Fibroblast of upper back skin (primary cell): ENCODE measurements around the gene EFNA5.
"Not testable (repeated sequence)": the region's sequence is repeated elsewhere in the genome, so short reads cannot be mapped to it uniquely, and the experiment has no call there.

Experiments
- DNase-seq: peaks from one replicate; pipeline ENCODE4 v3.0.0-alpha.2; 2013

Gene EFNA5

DNA sequence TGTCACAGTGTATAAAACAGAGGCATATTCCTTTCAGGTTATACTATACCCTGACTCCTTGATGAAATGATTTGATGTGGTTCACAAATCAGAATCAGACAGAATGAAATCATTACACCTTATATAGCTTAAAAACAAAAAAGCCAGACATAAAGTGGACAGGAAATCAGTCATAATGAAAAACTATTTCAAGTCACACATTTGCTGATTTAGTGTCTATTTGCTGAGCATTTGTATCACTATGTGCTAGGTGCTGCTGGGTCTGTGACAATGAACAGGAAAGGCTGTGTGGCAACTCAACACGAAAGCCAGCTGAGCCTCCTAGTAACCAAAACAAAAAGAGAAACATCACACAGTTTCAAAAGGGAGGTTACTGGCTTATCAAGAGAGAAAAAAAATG lies 194.0 kb downstream of the EFNA5 start:
- DNase-seq: no peak

DNA sequence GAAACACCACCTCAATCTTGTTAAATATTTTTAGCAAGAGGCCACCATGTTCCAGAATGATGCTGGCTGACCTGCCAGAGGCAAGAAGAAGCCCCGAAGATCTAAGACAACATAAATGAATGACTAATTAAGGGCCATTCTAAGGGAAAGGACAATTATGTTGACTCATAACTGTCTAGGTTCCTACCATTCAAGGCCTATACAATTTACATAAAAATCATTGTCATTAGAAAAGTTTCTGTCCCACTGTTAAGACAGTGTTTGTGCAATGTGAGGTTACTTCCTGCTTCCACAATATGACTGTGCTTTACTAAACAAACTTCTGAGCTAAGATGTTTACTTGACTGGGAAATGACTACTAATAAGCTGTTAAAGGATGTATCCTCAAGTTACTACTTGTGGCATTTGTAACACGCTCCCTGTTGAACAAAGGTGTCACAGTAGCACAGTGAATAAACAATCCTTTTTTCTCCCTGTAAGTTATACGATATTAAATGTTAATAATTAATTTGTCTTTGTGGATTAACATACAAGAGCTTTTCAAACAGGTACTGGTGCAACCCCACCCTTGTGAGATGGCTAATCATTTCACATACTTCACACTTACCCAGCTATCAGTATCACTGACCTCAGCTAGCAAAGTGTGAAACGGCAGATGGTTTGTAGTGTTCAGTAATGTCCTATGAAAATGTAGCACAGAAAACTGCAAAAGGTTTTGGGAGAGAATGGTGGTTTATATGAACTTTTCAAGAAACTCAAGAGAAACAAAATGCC lies 195.8 kb downstream of the EFNA5 start:
- no peak for DNase-seq

DNA sequence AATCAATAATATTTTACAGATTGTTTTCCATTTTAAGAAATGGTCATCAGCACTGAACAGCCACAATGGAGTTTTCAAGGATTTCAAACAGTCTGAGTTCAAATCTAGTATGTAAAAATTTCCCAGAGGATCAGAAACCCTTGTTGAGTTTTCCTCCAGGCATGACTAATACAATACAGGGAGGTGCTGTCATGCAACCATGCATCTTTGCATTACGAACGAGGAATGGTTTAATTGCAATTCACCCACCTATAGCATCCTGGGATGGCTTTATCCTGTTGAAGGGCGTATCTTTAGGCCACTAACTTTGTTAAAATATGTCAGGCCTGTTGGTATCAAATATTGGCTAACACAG lies 196.4 kb downstream of the EFNA5 start:
- no peak for DNase-seq

DNA sequence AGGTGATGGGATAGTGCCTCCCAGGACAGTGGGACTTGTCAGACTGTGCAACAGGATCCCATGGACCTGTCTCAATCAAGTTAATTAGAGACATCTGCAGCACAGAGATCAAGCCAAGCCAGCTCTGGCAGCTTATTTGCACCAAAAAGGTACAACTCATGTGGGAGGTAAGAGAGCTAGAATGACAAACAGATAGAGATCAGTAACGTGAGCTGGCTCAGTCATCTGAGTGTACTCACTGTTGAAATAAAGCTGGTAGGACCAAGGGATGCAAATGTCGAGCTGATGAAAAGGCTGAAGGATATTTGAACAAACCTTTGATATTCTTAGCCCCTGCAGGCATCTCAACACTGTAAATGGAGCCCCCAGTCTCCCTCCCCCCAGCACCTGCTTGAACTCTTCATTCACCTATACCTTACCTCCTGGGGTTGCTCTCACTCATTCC lies 198.1 kb downstream of the EFNA5 start:
- DNase-seq: no peak

DNA sequence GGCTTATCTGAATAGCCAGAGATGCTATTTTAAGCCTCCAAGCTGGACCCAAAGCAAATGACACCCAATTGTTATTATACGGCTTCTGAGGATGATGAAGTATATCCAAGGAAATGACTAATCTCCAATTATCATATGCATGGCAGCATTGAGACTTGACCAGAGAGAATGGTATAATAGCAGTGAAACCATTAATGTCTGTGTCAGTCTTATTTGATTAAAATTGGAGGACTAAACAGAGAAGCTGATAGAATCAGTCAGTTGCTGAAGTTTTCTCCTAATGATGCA lies 200.5 kb downstream of the EFNA5 start:
- DNase-seq: peak; percentile 10

DNA sequence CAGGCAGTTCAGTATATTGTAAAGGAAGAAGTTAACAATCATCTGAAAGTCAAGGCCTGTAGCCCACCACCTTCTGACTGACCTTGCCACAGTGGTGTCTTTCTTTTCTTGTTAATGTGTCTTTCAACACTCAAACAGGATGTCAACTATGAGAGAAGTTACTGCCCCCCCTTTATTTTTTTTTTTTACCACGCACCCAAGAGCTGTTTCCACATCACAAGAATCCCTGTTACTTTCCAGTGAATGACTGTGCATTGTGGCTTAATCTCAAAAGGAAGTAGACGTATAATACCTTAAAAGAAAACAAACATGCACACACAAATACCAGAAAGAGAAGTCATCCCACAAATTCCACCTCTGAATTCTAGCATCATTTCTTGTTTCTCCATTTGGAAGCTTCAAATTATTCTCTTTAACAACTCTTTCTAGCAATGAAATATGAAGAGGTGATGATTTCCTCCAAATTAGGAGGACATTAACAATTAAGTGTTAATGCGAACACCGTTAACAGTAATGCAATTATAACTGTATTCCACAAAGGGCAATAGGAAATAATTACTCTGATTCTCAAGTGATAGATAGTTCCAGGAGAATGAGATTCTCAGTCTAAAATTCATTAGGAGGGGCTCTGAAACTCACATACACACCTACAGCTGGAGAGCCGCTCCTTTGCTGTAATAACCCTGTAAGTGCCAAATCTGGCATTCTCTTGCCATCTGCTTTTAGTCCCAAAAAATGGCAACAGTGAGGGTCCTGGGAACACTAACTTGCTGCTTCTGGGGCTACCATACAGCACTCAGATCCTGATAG lies 201.0 kb downstream of the EFNA5 start:
- peak; percentile 86 for DNase-seq

DNA sequence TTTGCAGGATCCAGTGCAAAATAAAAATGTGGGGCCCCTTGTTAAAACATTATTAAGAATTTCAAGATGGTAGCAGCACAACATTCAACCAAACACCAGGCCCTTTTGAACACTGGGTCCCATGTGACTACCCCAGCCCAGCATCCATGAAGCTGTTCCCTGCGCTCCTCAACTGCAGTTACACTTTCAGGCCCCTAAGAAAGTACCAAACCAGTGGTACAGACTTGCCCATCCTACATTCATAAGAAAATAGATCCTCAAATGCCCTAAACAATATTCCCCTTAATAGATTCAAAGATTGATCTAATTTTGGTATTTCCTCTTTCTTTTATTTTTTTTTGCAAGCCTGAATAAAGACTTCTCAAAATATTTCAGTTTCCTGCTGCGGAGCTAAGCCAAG lies 201.7 kb downstream of the EFNA5 start:
- DNase-seq: no peak

DNA sequence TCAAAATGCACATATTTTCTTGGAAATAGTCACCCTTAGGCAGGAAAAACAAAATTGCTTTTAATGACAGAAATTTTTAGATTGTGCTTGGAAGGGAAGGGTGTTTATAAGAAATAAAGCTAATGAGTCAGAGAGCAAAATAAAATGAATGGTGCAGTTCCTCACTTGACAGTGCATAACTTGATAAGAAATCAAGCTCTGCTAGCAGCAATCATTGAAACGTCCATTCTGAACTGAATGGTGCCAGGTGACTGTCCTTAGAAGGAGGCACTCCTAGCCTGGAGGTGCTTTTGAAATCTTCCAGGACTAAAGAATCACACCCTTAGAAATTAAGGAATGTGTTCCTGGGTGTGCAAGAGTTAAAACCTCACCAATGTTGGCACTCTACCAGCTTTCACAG lies 202.5 kb downstream of the EFNA5 start:
- no peak for DNase-seq

DNA sequence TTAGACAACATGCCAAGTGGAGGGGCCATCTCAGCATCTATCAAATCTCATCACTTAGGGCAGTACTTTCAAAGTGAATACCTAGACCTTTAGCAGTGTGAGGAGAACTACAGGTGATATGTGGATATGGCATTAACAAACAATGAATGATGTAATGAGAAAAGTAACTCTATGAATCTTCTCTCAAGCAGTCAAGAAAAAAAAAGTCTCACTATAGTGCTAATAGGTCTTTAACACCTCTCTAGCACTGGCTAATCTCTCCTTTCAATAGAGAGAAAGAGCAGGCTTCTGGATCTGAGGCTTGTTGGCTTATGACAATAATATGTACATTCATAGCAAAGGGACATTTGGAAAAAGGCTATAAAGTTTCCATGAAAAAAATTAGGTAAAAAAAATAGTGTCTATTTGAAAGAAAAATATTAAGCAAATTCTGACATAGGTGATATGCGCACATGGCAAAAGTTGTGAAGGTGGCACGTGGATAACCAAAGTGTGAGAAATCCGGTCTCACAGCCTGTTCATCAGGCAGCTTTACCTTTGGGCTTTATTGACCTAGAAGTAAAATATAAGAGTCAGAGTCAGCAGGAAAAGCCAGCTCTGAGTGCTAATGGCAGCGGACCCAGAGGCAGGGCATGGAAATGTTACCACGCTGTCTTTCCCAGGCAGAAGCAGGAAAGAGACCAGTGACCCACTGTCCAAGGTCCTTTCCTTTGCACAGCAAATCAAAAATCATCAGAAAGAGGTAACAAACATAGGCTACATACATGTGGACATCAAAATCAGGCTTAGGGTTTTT lies 203.4 kb downstream of the EFNA5 start:
- no peak for DNase-seq

DNA sequence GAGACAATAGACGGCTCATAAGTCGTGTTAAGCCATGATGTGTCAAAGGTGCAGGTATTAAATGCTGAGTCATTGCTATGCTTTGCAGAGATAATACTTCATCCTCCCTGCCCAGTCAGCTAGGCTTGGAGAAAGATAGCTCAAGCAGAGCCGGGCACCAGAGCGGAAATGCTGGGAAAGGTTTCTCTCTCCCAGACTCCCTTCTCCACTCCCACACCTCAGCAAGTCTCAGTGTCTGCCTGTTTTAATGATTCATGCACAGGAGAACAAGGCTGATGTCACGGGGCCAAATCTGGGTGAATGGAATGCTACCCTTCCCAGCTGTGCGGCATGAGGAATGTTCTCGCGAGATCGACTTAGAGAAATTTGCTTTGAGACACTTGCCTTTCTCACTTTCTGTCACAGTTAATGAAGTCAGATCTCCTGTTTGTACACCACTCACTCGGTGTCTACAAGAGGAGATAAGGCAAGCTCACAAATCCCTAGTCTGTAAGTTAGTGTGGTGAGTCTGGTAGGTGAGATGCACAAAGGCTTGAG lies 204.4 kb downstream of the EFNA5 start:
- DNase-seq: peak; percentile 80

DNA sequence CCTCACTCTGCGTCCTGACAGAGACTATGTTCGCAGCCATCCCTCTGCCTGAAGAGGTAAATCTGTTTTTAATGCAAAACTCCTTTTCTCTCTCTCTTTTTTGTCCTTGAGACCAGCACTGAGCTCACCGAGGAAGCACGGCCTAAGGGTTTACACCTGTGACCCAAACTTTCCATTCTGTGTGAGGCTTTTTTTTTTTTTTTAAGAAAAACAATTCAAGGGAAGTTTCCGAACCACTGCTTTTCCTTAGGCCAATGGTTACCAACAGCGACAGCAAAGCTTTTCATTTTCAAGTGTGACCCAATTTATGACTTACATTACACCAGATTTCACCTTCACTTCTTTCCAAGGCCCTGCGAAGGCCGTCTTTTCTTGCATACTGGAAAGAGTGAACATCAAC lies 205.9 kb downstream of the EFNA5 start:
- DNase-seq: no peak

DNA sequence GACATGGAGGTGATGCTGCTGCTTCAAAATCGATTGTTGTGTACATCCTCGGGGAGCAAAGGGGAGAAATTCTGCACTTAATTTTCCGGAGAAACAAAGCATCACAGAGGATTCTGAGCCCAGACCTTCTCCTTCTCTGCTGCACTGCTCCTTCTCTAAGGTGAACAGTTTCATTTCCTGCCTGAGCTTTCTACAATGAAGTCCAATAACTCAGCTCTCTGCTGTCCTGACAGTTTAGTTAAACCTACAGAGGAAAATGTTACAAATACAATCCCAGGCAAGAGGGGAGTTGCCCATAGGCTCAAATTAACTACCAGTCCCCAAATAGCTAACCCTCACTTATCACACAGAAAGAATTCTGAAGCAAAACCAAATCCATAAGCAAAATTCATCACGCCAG lies 206.3 kb downstream of the EFNA5 start:
- DNase-seq: no peak

DNA sequence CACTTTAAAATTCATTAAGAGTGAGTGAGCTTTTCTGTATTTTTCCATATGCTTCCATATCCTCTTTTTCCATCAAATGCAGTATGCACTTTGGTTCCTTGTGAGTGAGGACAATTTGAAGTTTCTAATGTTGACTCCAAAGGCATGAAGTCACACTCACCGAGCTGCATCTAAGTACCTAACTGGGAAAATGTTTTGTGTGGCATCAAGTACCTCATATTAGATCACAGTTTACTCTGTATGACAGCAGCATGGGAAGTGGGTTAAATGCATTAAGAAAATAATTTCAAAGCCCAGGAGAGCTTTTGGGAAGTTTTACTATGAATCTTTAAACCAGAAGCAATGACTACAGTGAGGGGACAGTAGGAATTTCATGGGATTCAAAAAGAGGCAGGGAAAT lies 207.0 kb downstream of the EFNA5 start:
- no peak for DNase-seq

DNA sequence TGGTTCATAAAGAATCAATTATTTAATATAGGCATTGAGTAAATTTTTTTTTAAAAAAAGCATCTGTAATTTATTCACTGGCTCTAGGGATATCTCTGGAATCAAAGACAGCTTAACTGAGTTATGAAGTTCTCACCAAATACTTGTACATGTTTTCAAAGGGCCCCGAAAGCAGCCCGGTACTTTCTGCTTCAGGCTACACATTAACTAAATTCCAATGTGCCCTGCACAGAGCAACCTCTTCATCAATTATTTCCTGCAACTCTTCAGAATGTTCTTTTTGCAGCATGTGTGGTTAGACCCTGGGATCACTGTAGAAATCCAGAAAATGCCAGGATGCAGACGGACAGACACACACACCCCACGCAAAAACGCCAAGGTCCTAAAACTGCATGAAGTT lies 209.0 kb downstream of the EFNA5 start:
- no peak for DNase-seq

DNA sequence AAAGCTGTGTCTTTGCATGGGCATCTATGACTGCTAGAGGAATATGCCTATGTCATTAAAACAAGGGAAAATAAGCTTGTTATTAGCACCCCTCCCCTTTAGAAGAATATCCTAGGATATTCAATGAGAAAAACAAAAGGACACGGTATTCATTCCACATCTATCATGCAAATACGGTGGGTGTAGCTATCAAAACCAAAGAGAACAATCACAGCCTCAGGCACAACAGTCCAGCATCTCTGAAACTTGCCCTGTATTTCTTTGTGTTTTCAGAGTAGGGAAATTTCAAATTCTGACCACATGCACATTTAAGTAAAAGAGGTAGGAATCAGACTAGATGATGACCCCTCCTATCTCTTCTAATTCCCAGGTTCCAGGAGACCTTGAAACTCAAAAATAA lies 209.9 kb downstream of the EFNA5 start:
- no peak for DNase-seq

DNA sequence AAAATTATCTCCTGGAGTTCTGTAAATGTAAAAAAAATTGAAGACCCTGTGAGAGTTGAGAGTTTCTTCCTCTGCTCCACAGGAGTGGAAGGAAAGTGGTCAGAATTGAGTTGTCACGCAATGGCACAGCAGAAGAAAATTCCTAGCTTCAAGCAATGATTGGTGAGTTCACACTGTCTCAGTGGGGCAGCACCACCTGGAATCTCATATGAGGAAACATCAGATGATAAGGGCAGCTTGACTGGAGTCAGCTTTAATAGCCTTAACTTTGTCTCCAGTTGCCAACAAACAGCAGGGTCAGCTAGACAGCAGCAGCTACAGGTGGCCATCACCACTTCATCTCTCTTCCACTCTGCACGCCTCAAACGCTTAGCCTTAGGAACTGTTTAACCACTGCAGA lies 211.1 kb downstream of the EFNA5 start:
- DNase-seq: no peak

DNA sequence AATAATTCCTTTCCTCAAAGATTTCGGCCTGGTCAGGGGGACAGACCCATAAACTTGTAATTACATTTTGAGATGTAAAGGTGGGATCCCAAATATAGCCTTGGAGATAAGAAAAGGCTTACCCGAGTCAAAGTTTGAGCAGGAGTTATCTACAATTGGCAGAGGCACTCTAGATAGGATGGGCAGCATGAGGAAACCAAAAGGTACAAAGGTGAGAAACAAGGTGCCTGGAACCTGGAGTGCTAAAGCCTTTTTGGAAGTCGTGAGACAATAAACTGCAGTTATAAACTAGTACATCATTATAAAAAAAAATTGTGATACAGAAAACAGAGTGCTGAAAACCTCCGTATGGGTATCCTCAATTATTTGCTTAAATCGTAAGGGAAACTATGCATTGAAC lies 212.4 kb downstream of the EFNA5 start:
- DNase-seq: no peak

DNA sequence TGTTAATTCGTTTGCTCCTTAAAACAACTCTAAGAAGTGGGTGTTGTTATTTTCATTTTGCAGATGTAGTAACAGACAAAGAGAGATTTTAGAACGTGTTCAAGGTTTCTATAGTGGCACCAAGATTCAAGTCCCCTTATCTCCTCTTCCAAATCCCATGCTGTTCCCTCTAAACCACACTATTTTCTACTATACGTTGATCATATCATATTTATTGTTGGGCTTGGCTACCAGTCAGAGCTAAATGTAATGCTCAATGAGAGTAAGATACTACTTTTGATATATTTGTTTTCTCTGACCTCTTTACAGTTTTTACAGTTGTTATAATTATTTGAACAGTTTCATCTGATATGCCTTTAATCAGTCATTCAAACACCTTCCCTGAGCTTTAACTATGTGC lies 212.9 kb downstream of the EFNA5 start:
- DNase-seq: no peak

DNA sequence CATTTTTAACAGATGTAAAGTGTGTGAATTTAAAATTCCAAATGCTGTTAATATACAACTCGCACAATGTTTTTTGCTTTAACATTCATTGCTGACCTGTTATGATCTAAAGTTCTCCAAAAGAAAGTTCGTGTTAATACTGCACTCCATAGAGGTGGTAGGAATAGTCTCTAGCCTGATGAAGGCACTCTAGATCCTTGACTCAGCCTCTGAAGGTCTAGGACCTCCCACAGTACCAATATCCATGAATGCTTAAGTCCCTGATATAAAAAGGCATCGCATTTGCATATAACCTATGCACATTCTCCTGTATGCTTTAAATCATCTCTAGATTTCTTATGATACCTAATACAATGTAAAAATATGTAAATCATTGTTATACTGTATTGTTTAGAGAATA lies 213.6 kb downstream of the EFNA5 start:
- DNase-seq: no peak

DNA sequence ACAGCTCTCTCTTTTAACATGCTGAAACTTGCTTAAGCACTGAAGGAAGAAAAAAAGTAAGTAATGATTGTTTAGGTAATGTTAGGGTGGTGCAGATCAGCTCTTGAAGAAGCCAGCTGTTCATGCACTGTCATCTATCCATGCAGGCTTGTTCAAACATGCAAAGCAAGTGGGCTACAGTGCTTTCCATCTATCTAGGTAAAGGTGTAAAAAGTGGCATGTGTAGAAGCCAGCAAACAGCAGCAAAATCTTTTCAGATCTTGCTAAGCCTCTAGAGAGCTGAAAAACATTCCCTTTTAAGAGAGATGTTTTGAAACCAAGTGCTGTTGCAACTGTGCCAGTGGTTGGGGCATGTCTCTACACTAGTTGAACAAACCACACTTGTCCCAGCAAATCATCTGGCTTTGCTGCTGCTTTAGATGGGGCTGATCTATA lies 214.4 kb downstream of the EFNA5 start:
- no peak for DNase-seq

DNA sequence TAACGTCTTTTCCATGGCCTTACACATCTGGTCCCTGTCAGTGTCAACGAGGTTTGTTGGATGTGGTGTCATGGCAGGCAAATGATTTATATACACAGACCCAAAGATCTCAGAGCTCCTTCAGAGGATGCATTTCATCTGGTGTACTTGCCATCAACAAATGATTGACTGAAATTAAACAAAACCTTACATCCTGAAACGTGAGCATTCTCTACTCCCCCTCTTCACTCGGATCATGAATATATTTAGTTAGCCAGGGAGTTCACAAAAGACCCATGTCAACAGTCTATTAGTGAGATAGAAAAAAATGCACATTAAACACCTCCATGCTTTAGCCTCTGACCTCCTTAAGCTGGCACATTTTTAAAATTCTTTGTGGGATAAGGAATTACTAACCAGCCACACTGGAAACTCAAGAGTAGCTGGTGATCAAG lies 215.6 kb downstream of the EFNA5 start:
- DNase-seq: peak; percentile 61

DNA sequence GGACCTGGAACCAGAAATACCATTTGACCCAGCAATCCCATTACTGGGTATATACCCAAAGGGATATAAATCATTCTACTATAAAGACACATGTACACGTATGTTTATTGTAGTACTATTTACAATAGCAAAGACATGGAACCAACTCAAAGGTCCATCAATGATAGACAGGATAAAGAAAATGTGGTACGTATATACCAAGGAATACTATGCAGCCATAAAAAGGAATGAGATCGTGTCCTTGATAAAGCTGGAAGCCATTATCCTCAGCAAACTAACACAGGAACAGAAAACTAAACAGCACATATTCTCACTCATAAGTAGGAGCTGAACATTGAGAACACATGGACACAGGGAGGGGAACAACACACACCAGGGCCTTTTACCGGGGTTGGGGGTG lies 218.9 kb downstream of the EFNA5 start:
- not testable (repeated sequence) for DNase-seq

DNA sequence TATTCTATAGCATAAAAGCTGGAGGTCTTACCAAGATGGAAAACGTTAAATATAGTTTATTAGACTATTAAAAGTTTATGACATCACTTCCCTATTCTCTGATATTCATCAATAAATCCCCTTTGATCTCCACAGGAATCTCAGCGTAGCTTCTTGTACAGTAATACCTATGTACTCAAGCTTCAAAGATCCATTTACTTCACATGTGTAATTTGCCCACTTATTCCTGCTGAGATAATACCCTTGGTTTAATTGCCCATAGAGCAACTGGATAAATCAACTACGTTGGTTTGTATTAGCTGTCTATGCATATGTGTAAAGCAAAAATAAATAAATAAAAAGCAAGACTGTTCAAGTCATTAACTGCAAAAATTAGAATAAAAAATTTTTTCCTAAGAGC lies 219.7 kb downstream of the EFNA5 start:
- DNase-seq: no peak

DNA sequence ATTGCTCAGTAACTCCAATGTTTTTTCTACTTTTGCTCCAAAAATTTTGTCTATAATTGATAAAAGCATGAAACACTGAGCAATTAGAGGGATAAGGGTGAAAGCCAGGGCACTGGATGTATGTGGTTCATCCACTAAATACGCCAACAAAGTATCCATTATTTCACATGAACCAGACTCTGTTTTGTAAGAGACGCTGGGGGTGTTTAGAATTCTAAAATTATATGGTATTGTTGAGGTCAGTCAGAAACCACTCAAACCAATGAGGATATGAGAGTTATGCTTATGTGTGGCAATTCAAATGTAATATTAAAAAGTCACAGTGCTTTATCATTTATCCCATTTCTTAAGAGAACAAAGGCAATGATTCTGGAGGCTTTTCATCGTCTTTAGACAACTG lies 220.2 kb downstream of the EFNA5 start:
- no peak for DNase-seq
